ENCODE results near the gene LSR. TPM values are rescaled to one million over a fixed set of nuclear protein-coding genes. Genes with fewer than 3 reads are reported as not detected.
"Not testable (repeated sequence)": the region's sequence is repeated elsewhere in the genome, so short reads cannot be mapped to it uniquely, and the experiment has no call there.

Gene LSR
- total RNA-seq, 4 donors from 2014 or later = 36.5 to 85.3 (median 61.8) TPM

DNA sequence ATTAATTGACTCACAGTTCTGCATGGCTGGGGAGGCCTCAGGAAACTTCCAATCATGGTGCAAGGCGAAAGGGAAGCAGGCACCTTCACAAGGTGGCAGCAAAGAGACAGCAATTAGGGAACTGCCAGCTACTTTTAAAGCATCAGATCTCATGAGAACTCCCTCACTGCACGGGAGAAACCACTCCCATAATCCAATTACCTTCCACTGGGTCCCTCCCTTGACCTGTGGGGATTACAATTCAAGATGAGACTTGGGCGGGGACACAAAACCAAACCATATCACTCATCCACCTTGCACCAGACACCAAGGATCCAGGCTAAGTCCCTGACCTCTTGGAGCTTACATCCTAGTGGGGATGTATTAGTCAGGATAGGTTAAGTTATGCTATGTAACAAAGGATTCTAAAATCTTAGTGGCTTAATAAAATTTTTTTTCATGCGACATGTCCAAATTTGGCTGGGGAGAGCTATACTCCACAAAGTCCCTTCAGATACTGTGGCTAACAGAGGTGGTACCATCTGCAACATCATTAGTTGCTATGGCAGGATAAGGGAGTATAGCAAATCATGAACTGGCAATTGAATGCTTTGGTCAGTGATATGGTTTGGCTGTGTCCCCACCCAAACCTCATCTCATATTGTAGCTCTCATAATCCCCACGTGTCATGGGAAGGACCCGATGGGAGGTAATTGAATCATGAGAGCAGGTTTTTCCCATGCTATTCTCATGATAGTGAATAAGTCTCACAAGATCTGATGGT lies 12.0 kb upstream of the LSR start:
- 78 to 79% methylated on average over 6 of the region's 6 CpGs for WGBS, 2 donors
- DNase-seq = no peak
- Histone ChIP-seq H3K4me3 (replicated peaks in 1 of 3) (no peak overlapping the region), H3K36me3 (no peaks in the 10 kb centered on the region), H3K9me3 (no peaks in the 10 kb centered on the region), H3K27ac (no peak overlapping the region), H3K27me3 (no peaks in the 10 kb centered on the region), H3K4me1 (no peaks in the 10 kb centered on the region)
- TF ChIP-seq, protein P1, sequence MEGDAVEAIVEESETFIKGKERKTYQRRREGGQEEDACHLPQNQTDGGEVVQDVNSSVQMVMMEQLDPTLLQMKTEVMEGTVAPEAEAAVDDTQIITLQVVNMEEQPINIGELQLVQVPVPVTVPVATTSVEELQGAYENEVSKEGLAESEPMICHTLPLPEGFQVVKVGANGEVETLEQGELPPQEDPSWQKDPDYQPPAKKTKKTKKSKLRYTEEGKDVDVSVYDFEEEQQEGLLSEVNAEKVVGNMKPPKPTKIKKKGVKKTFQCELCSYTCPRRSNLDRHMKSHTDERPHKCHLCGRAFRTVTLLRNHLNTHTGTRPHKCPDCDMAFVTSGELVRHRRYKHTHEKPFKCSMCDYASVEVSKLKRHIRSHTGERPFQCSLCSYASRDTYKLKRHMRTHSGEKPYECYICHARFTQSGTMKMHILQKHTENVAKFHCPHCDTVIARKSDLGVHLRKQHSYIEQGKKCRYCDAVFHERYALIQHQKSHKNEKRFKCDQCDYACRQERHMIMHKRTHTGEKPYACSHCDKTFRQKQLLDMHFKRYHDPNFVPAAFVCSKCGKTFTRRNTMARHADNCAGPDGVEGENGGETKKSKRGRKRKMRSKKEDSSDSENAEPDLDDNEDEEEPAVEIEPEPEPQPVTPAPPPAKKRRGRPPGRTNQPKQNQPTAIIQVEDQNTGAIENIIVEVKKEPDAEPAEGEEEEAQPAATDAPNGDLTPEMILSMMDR (IDR thresholded peaks at IDR 0.05) = no peak
- TF ChIP-seq POLR2A (IDR thresholded peaks at IDR 0.05) = no peak
- intact Hi-C loops (cut with DNase I) = no loop called here

- H3K27me3 ChIP-seq; H3K4me3 ChIP-seq (replicated peaks in 1 of 3); H3K27ac ChIP-seq; DNase-seq; intact Hi-C loops (cut with DNase I); H3K9me3 ChIP-seq; H3K36me3 ChIP-seq; H3K4me1 ChIP-seq: not testable (repeated sequence)
- 80 to 82% methylated on average over 1 of the region's 1 CpG for WGBS, 2 donors
Measured at GRCh38 chr19:35239597-35239996, 9.2 kb upstream of the LSR start.

- Histone ChIP-seq H3K4me1 (no peaks in the 10 kb centered on the region), H3K9me3 (no peaks in the 10 kb centered on the region), H3K36me3 (no peaks in the 10 kb centered on the region), H3K4me3 (replicated peaks in 1 of 3) (no peak overlapping the region), H3K27ac (no peak overlapping the region), H3K27me3 (no peaks in the 10 kb centered on the region)
- WGBS, 2 donors = 96 to 100% methylated on average over 1 of the region's 1 CpG
- no peak for DNase-seq
- intact Hi-C loops (cut with DNase I) = no loop called here
- TF ChIP-seq, protein P1 (IDR thresholded peaks at IDR 0.05) = no peak
- no peak for TF ChIP-seq POLR2A (IDR thresholded peaks at IDR 0.05)
Measured at GRCh38 chr19:35240327-35240726, 8.5 kb upstream of the LSR start.

GRCh38 chr19:35241417-35241816 lies 7.4 kb upstream of the LSR start:
- Histone ChIP-seq H3K27me3 (no peaks in the 10 kb centered on the region), H3K27ac (no peak overlapping the region), H3K9me3 (no peaks in the 10 kb centered on the region), H3K4me3 (replicated peaks in 1 of 3) (no peak overlapping the region), H3K36me3 (no peaks in the 10 kb centered on the region), H3K4me1 (no peaks in the 10 kb centered on the region)
- intact Hi-C loops (cut with DNase I) = no loop called here
- TF ChIP-seq, protein P1 (IDR thresholded peaks at IDR 0.05) = no peak
- TF ChIP-seq POLR2A (IDR thresholded peaks at IDR 0.05) = no peak
- WGBS, 2 donors = 91 to 95% methylated on average over 1 of the region's 1 CpG
- DNase-seq = no peak

DNA sequence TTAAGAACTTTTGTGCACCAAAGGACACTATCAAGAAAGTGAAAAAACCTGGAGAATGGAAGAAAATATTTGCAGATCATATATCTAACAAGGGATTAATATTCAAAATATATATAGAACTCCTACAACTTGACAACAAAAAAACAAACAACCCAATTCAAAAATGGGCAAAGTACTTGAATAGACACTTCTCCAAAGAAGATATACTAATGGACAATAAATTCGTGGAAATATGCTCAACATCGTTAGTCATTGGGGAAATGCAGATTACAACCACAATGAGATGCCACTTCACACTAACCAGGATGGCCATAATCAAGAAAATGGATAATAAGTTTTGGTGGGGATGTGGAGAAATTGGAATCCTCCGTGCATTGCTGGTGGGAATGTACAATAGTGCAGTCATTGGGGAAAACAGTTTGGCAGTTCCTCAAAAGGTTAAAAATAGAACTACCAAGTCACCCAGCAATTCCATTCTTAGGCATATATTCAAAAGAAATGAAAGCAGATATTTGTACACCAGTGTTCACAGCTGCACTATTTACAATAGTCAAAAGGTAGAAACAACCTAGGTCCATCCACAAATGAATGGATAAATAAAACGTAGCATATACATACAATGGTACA lies 2.2 kb upstream of the LSR start:
- no peaks in the 10 kb centered on the region for H3K27me3 ChIP-seq
- H3K9me3 ChIP-seq = no peaks in the 10 kb centered on the region
- peaks cover 7 to 9% of the 10 kb centered on the region in 2 donors for H3K4me1 ChIP-seq
- intact Hi-C loops (cut with DNase I) = no loop called here
- no peak overlapping the region for H3K4me3 ChIP-seq (replicated peaks in 1 of 3)
- no peak overlapping the region for H3K27ac ChIP-seq
- whole genome bisulfite sequencing, 2 donors = 78 to 81% methylated on average over 4 of the region's 4 CpGs
- peaks cover 0 to 4% of the 10 kb centered on the region in 2 donors for H3K36me3 ChIP-seq
- TF ChIP-seq POLR2A (IDR thresholded peaks at IDR 0.05) = no peak
- TF ChIP-seq, protein P1 (IDR thresholded peaks at IDR 0.05) = no peak
- DNase-seq = no peak
